Measurements from ENCODE around the gene TBC1D22A. TPM values are rescaled to one million over a fixed set of nuclear protein-coding genes. Genes with fewer than 3 reads are reported as not detected.

Gene TBC1D22A
- total RNA-seq, 2 experiments from 2014 or later, result 22.3 to 43.9 TPM

DNA sequence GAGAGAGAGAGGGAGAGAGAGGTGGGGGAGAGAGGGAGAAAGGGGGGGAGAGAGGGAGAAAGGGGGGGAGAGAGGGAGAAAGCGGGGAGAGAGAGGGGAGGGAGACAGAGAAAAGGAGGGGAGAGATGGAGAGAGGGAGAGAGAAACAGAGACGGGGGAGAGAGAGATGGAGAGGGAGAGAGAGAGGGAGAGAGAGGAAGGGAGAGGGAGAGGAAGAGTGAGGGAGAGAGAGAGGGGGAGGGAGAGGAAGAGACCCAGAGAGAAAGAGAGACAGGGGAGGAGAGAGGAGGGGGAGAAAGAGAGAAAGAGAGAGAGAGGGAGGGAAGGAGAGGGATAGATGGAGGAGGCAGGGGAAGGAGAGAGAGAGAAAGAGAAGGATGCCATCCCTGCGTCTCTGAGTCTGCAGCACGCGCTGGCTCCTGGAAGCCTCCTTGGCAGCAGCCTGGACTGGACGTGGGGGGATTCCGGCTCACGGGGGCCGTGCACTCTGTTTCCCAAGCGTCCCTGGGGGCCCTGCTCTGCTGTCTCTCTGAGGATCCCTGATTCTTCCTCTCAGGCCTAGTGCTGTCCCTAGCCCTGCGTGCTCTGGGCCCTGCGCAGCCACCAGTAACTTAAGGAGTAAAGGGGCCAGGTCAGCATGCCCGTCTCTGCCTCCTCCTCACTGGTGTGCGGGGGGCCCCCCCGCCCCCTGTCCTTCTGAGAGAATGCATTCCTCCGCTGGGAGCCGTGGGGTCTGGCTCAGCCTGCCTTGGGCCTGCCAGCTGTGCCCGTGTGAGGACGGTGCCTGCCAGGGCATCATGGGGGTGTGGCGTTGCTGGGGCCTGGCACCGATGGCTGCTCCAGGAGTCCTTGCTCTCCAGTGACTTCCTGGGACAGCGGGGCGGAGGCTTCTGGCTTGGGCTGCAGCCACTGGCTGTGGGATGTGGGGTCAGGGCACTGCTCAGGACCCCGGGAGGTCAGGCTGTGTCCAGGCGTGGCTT lies 429.5 kb downstream of the TBC1D22A start:
- DNase-seq (ENCODE audit: low spot score), result no peak
- Histone ChIP-seq H3K36me3 (ENCODE audit: insufficient read depth, low read length) (no peaks in the 10 kb centered on the region), H2AFZ (ENCODE audit: low read length) (no peak overlapping the region), H3K9me3 (ENCODE audit: low read length) (no peaks in the 10 kb centered on the region), H3K4me2 (ENCODE audit: low read length) (no peak overlapping the region), H4K20me1 (ENCODE audit: insufficient read depth, low read length) (no peaks in the 10 kb centered on the region), H3K9me2 (ENCODE audit: insufficient read depth, low read length) (no peaks in the 10 kb centered on the region), H3K79me2 (ENCODE audit: insufficient read depth, low read depth, low read length) (no peaks in the 10 kb centered on the region), H3K4me1 (ENCODE audit: insufficient read depth, low read length, poor library complexity, severe bottlenecking) (no peaks in the 10 kb centered on the region), H3K4me3 (ENCODE audit: low read depth, low read length, poor library complexity, severe bottlenecking) (no peak overlapping the region), H3K27ac (ENCODE audit: low read depth, low read length, poor library complexity, severe bottlenecking) (no peak overlapping the region)
- intact Hi-C loops (cut with micrococcal nuclease; ENCODE audit: unreplicated experiment), result no loop called here
- TF ChIP-seq CTCF (conservative IDR thresholded peaks at IDR 0.05; ENCODE audit: low read length) (no peak), EZH2phosphoT487 (IDR thresholded peaks at IDR 0.05; ENCODE audit: borderline replicate concordance, low read depth, low read length) (no peak)
- ChIA-PET POLR2A (no interaction called here), CTCF (ENCODE audit: unreplicated experiment) (no interaction called here)
- BruUV-seq (replicated peaks), result no TSS peak

DNA sequence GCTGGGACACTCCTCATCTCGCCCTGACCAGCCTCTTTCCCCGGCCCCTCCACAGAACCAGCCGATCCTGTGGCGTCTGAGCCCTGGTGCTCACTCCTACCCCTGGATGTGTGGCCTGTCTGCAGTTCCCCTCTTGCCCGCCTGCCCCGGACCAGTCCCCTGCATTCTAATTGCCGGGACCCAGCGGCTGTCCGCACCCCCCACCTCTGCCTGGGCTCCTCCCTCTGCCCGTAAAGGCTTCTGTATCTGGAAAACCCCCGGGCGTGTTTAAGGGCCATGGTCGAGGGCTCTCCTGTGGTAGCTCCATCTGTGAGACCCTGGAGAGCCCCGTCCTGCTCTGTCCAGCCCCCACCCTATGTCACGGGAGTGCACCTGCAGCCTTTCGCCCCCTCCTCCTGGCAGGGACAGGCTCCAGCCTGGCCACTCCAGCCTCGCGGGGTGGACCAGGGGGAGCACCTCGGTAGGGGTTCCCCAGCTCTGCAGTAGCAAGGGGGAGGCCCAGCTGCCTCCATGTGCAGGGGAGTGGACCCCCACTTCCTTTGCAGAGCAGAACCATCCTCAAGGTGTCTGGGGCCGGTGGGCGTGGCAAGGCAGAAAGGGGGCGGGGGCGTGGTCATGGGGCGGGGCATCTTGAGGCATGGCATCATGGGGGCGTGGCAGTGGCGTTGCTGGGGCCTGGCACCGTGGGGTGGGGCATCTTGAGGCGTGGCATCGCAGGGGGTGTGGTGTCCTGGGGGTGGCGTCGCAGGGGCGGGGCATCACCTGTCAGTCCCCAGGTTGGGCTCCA lies 430.4 kb downstream of the TBC1D22A start:
- TF ChIP-seq CTCF (conservative IDR thresholded peaks at IDR 0.05; ENCODE audit: low read length) (no peak), EZH2phosphoT487 (IDR thresholded peaks at IDR 0.05; ENCODE audit: borderline replicate concordance, low read depth, low read length) (no peak)
- Histone ChIP-seq H3K9me3 (ENCODE audit: low read length) (no peaks in the 10 kb centered on the region), H3K4me2 (ENCODE audit: low read length) (no peak overlapping the region), H3K9me2 (ENCODE audit: insufficient read depth, low read length) (no peaks in the 10 kb centered on the region), H3K4me3 (ENCODE audit: low read depth, low read length, poor library complexity, severe bottlenecking) (no peak overlapping the region), H2AFZ (ENCODE audit: low read length) (no peak overlapping the region), H3K4me1 (ENCODE audit: insufficient read depth, low read length, poor library complexity, severe bottlenecking) (no peaks in the 10 kb centered on the region), H3K79me2 (ENCODE audit: insufficient read depth, low read depth, low read length) (no peaks in the 10 kb centered on the region), H3K27ac (ENCODE audit: low read depth, low read length, poor library complexity, severe bottlenecking) (no peak overlapping the region), H4K20me1 (ENCODE audit: insufficient read depth, low read length) (no peaks in the 10 kb centered on the region), H3K36me3 (ENCODE audit: insufficient read depth, low read length) (no peaks in the 10 kb centered on the region)
- DNase-seq (ENCODE audit: low spot score), result peak; percentile 55
- CTCF ChIA-PET (ENCODE audit: unreplicated experiment), result no interaction called here
- intact Hi-C loops (cut with micrococcal nuclease; ENCODE audit: unreplicated experiment), result no loop called here
- no TSS peak for BruUV-seq (replicated peaks)
- POLR2A ChIA-PET, result interaction anchor here (0.7 kb wide), 1 partner anchor 42 kb away, joined by 4 read pairs; no protein-coding TSS in a partner anchor

Data from OCI-LY7 (cell line).